B cell (primary cell): Measurements from ENCODE around the gene FAM120A. TPM values are rescaled to one million over a fixed set of nuclear protein-coding genes. Genes with fewer than 3 reads are reported as not detected.

Experiments used
- ATAC-seq: fragments of 200-7000 bp; cut with Tn5 transposase; one replicate; pipeline ENCODE4 v1.10.0; 2021; ENCODE audit warnings: low read depth, mild to moderate bottlenecking, moderate number of reproducible peaks, moderate library complexity
- CTCF ChIA-PET: fragments of 350-600 bp; sonication (Branson Sonifier 250); formaldehyde crosslinking; loops from one replicate; lab custom pipeline; 2021; ENCODE audit warnings: antibody characterized with exemption, inconsistent platforms; lab: Charles Lee
- POLR2A ChIA-PET: fragments of 350-600 bp; sonication (Branson Sonifier 250); formaldehyde crosslinking; loops from one replicate; lab custom pipeline; 2021; ENCODE audit warnings: antibody characterized with exemption; lab: Charles Lee
- DNase-seq: peaks from one replicate; pipeline ENCODE4 v3.0.0; 2013
- H2AFZ ChIP-seq: 2 replicates; pipeline ENCODE4 v1.6.1; 2012; ENCODE audit warnings: mild to moderate bottlenecking, low read depth, low read length; ENCODE audit not compliant: insufficient read depth, poor library complexity, severe bottlenecking
- H3K27ac ChIP-seq, 2 donors: 1 replicate in 1 of 2; 2 replicates in 1 of 2; pipeline ENCODE4 v1.5.1; 2012 to 2013; ENCODE audit warnings: low read length in 2 of 2, mild to moderate bottlenecking in 2 of 2, moderate library complexity in 1 of 2
- H3K27me3 ChIP-seq, 4 experiments: fragments of 200-600 bp in 1 of 4; sonication (generic) in 1 of 4; replicated peaks in 1 of 4; 1 replicate in 2 of 4; 2 replicates in 2 of 4; pipeline versions ENCODE4 v1.6.1 to v1.7.0; 2013 to 2016; ENCODE audit warnings: low read length in 3 of 4, mild to moderate bottlenecking in 2 of 4, mixed read lengths in 1 of 4, moderate library complexity in 1 of 4; ENCODE audit not compliant: insufficient read depth in 4 of 4, control insufficient read depth in 3 of 4; ENCODE audit errors: control extremely low read depth in 1 of 4
- H3K36me3 ChIP-seq, 2 experiments: replicated peaks in 1 of 2; 1 replicate in 1 of 2; 2 replicates in 1 of 2; pipeline versions ENCODE4 v1.6.1 to v1.7.1; 2013; ENCODE audit warnings: low read length in 1 of 2; ENCODE audit not compliant: insufficient read depth in 2 of 2, control insufficient read depth in 1 of 2; ENCODE audit errors: control extremely low read depth in 1 of 2, extremely low read depth in 1 of 2
- H3K4me1 ChIP-seq, 2 donors: fragments of 200-600 bp in 1 of 2; sonication (generic) in 1 of 2; 1 replicate in 1 of 2; 2 replicates in 1 of 2; pipeline versions ENCODE4 v1.5.1 to v1.6.1; 2013 to 2017; ENCODE audit warnings: low read length in 2 of 2; ENCODE audit not compliant: control insufficient read depth in 2 of 2, insufficient read depth in 2 of 2
- H3K4me2 ChIP-seq: replicated peaks from 2 replicates; pipeline ENCODE3; 2012; ENCODE audit warnings: mild to moderate bottlenecking, low read depth, low read length; ENCODE audit not compliant: poor library complexity, severe bottlenecking
- H3K4me3 ChIP-seq, 5 experiments: fragments of 200-600 bp in 1 of 5; sonication (generic) in 1 of 5; 1 replicate in 3 of 5; 2 replicates in 2 of 5; pipeline versions ENCODE4 v1.5.1 to v1.7.0; 2011 to 2016; ENCODE audit warnings: low read length in 4 of 5, mild to moderate bottlenecking in 4 of 5, low read depth in 2 of 5, control low read depth in 1 of 5, moderate library complexity in 1 of 5; ENCODE audit not compliant: insufficient read depth in 1 of 5; ENCODE audit errors: control extremely low read depth in 1 of 5, extremely low read depth in 1 of 5
- H3K79me2 ChIP-seq: fragments of 200-600 bp; sonication (generic); one replicate; pipeline ENCODE4 v1.6.0; 2016; ENCODE audit warnings: low read length; ENCODE audit not compliant: control insufficient read depth, insufficient read depth
- H3K9ac ChIP-seq: fragments of 200-600 bp; sonication (generic); 2 replicates; pipeline ENCODE4 v1.6.1; 2017; ENCODE audit warnings: mild to moderate bottlenecking, low read length, moderate library complexity
- H3K9me3 ChIP-seq, 3 donors: one replicate each; pipeline versions ENCODE4 v1.6.1 to v1.7.1; 2013; ENCODE audit warnings: low read length in 2 of 3; ENCODE audit not compliant: control insufficient read depth in 2 of 3, insufficient read depth in 1 of 3; ENCODE audit errors: control extremely low read depth in 1 of 3
- H4K20me1 ChIP-seq: 2 replicates; pipeline ENCODE4 v1.6.0; 2012; ENCODE audit warnings: mild to moderate bottlenecking, low read length; ENCODE audit not compliant: insufficient read depth, control insufficient read depth, poor library complexity, severe bottlenecking
- H3K27ac Mint-ChIP-seq: one replicate; pipeline ENCODE4 v1.8.0; 2021; ENCODE audit warnings: mixed read lengths
- H3K27me3 Mint-ChIP-seq: one replicate; pipeline ENCODE4 v1.8.0; 2021; ENCODE audit warnings: mixed read lengths
- H3K4me1 Mint-ChIP-seq: one replicate; pipeline ENCODE4 v1.8.0; 2021; ENCODE audit warnings: mixed read lengths
- H3K4me3 Mint-ChIP-seq: one replicate; pipeline ENCODE4 v1.8.0; 2021; ENCODE audit warnings: mixed read lengths
- H3K9me3 Mint-ChIP-seq: one replicate; pipeline ENCODE4 v1.8.0; 2022; ENCODE audit warnings: mixed read lengths; ENCODE audit not compliant: insufficient read depth
- CTCF ChIP-seq: fragments of 200-600 bp; IDR thresholded peaks from one replicate; pipeline ENCODE4 v1.8.0; 2022; ENCODE audit warnings: antibody characterized with exemption, mild to moderate bottlenecking
- EZH2 ChIP-seq: IDR thresholded peaks from 2 replicates; pipeline ENCODE4 v1.6.1; 2012; ENCODE audit warnings: borderline replicate concordance, low read depth, mild to moderate bottlenecking, moderate library complexity, low read length; ENCODE audit not compliant: insufficient read depth, poor library complexity, severe bottlenecking
- WGBS: methylation state at CpG from one replicate; pipeline ENCODE4 v1.1.5; 2013; ENCODE audit warnings: missing lambda C conversion rate; ENCODE audit not compliant: insufficient coverage; 5-methylcytosine and 5-hydroxymethylcytosine counted together
- intact Hi-C: fragments of 100-400 bp; cut with micrococcal nuclease; formaldehyde crosslinking; loops from one replicate; pipeline ENCODE4 v1.10.0; 2022
- polyA plus RNA-seq: library from polyadenylated mRNA; depleted of rRNA; stranded (reverse); fragments of >200 nt; gene quantifications from 2 replicates; pipeline ENCODE4 v1.2.3, GENCODE V29; 2012
- total RNA-seq, 2 donors: library from RNA; stranded (reverse); fragments of 120-200 nt in 1 of 2; gene quantifications; 1 replicate in 1 of 2; 2 replicates in 1 of 2; pipeline versions ENCODE4 v1.2.3 to v1.2.4, GENCODE V29; 2013 to 2022

The FAM120A gene
- total and polyA plus RNA-seq, 2 donors (not counting 1 experiment from before 2014, with no cell fraction given), result 48.4 to 105 TPM

GRCh38 chr9:93492327-93492726, 40.8 kb downstream of the FAM120A start:
- Histone ChIP-seq H3K27me3 (no peaks in the 10 kb centered on the region), H3K36me3 (peaks cover 3 to 60% of the 10 kb centered on the region in 2 experiments), H3K27ac (no peak overlapping the region), H3K4me3 (no peak overlapping the region), H4K20me1 (peaks cover 81% of the 10 kb centered on the region), H3K4me1 (peaks cover 6 to 11% of the 10 kb centered on the region in 2 donors), H2AFZ (no peak overlapping the region), H3K79me2 (peaks cover 72% of the 10 kb centered on the region), H3K9ac (no peak overlapping the region), H3K4me2 (no peak overlapping the region), H3K9me3 (no peaks in the 10 kb centered on the region)
- Mint-ChIP-seq H3K4me1 (peaks cover 19% of the 10 kb centered on the region), H3K4me3 (no peak overlapping the region), H3K9me3 (no peaks in the 10 kb centered on the region), H3K27ac (no peak overlapping the region), H3K27me3 (no peaks in the 10 kb centered on the region)
- CTCF ChIA-PET, result no interaction called here
- DNase-seq (no peak), ATAC-seq (no peak)
- POLR2A ChIA-PET, result interaction anchor here (0.6 kb wide), 1 partner anchor 8 kb away, joined by 3 read pairs; no protein-coding TSS in a partner anchor
- TF ChIP-seq CTCF, result no peak
- no peak for TF ChIP-seq EZH2
- intact Hi-C loops, result no loop called here
- WGBS, result 75% methylated on average over 4 of the region's 5 CpGs

GRCh38 chr9:93493949-93494348, 42.5 kb downstream of the FAM120A start:
- H3K4me2 ChIP-seq, result no peak overlapping the region
- Mint-ChIP-seq H3K27ac (no peak overlapping the region), H3K4me3 (no peak overlapping the region), H3K27me3 (no peaks in the 10 kb centered on the region), H3K4me1 (peaks cover 17% of the 10 kb centered on the region), H3K9me3 (no peaks in the 10 kb centered on the region)
- POLR2A ChIA-PET, result no interaction called here
- H3K27me3 ChIP-seq, result no peaks in the 10 kb centered on the region
- H2AFZ ChIP-seq, result no peak overlapping the region
- H3K36me3 ChIP-seq, result peaks cover 3 to 63% of the 10 kb centered on the region in 2 experiments
- H3K4me3 ChIP-seq, result no peak overlapping the region
- DNase-seq, result no peak
- CTCF ChIA-PET, result no interaction called here
- WGBS, result 96% methylated on average over 12 of the region's 12 CpGs
- H3K79me2 ChIP-seq, result peaks cover 63% of the 10 kb centered on the region
- intact Hi-C loops, result no loop called here
- H3K4me1 ChIP-seq, result peaks cover 6 to 11% of the 10 kb centered on the region in 2 donors
- TF ChIP-seq CTCF (no peak), EZH2 (no peak)
- H3K27ac ChIP-seq, result no peak overlapping the region
- H4K20me1 ChIP-seq, result peaks cover 71% of the 10 kb centered on the region
- no peak for ATAC-seq
- H3K9me3 ChIP-seq, result no peaks in the 10 kb centered on the region
- H3K9ac ChIP-seq, result no peak overlapping the region
